Pancreas (tissue), 10 donors: ENCODE measurements around the gene CSRNP3. TPM values are rescaled to one million over a fixed set of nuclear protein-coding genes. Genes with fewer than 3 reads are reported as not detected.
A peak's percentile ranks its signal among the peaks of the same experiment; 100 is the strongest.

ENCODE experiments used
- ATAC-seq, 4 donors: fragments of 200-7000 bp; cut with Tn5 transposase; one replicate each; pipeline versions ENCODE4 v1.8.0 to v1.9.1; 2020; ENCODE audit warnings: mild to moderate bottlenecking in 4 of 4, moderate library complexity in 4 of 4
- DNase-seq, 6 donors: peaks; one replicate each; pipeline ENCODE4 v3.0.0-alpha.2; 2020
- FAIRE-seq: peaks from 2 replicates; lab custom pipeline; 2012; peaks lifted over from hg19 to GRCh38; lab: Jason Lieb, UNC
- H3K27ac ChIP-seq, 4 donors: fragments of 200-600 bp; sonication (generic); 1 replicate in 3 of 4; 2 replicates in 1 of 4; pipeline versions ENCODE4 v1.5.0 to v1.8.0; 2020
- H3K27me3 ChIP-seq, 4 donors: fragments of 200-600 bp; one replicate each; pipeline ENCODE4 v1.8.0; 2021
- H3K36me3 ChIP-seq, 3 donors: fragments of 200-600 bp; sonication (generic) in 1 of 3; one replicate each; pipeline versions ENCODE4 v1.5.0 to v1.8.0; 2020 to 2021
- H3K4me1 ChIP-seq, 3 donors: fragments of 200-600 bp; one replicate each; pipeline ENCODE4 v1.8.0; 2021
- H3K4me3 ChIP-seq, 4 donors: fragments of 200-600 bp; sonication (generic) in 2 of 4; one replicate each; pipeline versions ENCODE4 v1.5.0 to v1.8.0; 2020 to 2021
- H3K9me3 ChIP-seq, 4 donors: fragments of 200-600 bp; one replicate each; pipeline ENCODE4 v1.8.0; 2021
- CTCF ChIP-seq, 4 donors: fragments of 200-600 bp; sonication (generic) in 3 of 4; IDR thresholded peaks; one replicate each; pipeline versions ENCODE4 v1.5.0 to v1.8.0; 2021; ENCODE audit warnings: antibody characterized with exemption in 4 of 4
- WGBS, 2 donors: extraction: QIAGEN DNeasy Blood & Tissue Kit; methylation state at CpG; one replicate each; pipeline ENCODE4 v1.1.7; 2013; 5-methylcytosine and 5-hydroxymethylcytosine counted together
- intact Hi-C, 3 donors: fragments of 100-400 bp; cut with DNase I; formaldehyde crosslinking; loops; one replicate each; pipeline versions ENCODE4 v1.11.1 to v1.14.2; 2022
- polyA plus RNA-seq, 2 donors: library from polyadenylated mRNA; stranded (reverse); fragments of 200-250 nt; gene quantifications; one replicate each; pipeline ENCODE4 v1.2.3, GENCODE V29; 2013
- total RNA-seq, 6 donors: library from RNA; stranded (reverse); fragmentation: NEBNext Ultra II Directional in 4 of 6; extraction: Animal tissue kit (Norgen Biotek cat#: 25700) in 4 of 6; gene quantifications; one replicate each; pipeline versions ENCODE4 v1.2.1 to v1.2.4, GENCODE V29; 2021 to 2023
- donor health status: healthy with polysubstance abuse.
- donor health status: DM: no; HTN: no; CAD: no; lungs with moderate emphysema.
- donor health status: DM: no; HTN: no; CAD: no.
- donor health status: control.
- donor health status: control.
- donor health status: Bipolar disorder and iron deficiency.
- donor health status: DM: yes; HTN: yes; CAD: no.
- donor health status: DM: no; HTN: no; CAD: no.
- donor health status: DM: no; HTN: no; CAD: no.
- donor health status: DM: yes; HTN: yes; CAD: no.

CSRNP3 gene
- total and polyA plus RNA-seq, 8 donors = 0.91 to 4.8 (median 3.1) TPM

- Histone ChIP-seq H3K9me3 (no peaks in the 10 kb centered on the region), H3K4me3 (no peak overlapping the region), H3K27ac (peak overlapping the region in 1 of 4 donors; percentile 10), H3K36me3 (no peaks in the 10 kb centered on the region), H3K27me3 (no peaks in the 10 kb centered on the region), H3K4me1 (peaks cover 0 to 13% (median 0%) of the 10 kb centered on the region in 3 donors)
- WGBS, 2 donors = 38 to 39% methylated on average over 3 of the region's 3 CpGs
- TF ChIP-seq CTCF (IDR thresholded peaks at IDR 0.05) = no peak
- FAIRE-seq = no peak
- intact Hi-C loops = no loop called here
- no peak for DNase-seq
- peak in 3 of 4 donors; percentile 37 to 73 (median 63) for ATAC-seq
These were observed 5.2 kb downstream of the CSRNP3 start for GRCh38 chr2:165474619-165475276.

- Histone ChIP-seq H3K27ac (peak overlapping the region in 1 of 4 donors; percentile 10), H3K27me3 (no peaks in the 10 kb centered on the region), H3K36me3 (no peaks in the 10 kb centered on the region), H3K9me3 (no peaks in the 10 kb centered on the region), H3K4me3 (no peak overlapping the region), H3K4me1 (peaks cover 0 to 8% (median 0%) of the 10 kb centered on the region in 3 donors)
- intact Hi-C loops = no loop called here
- TF ChIP-seq CTCF (IDR thresholded peaks at IDR 0.05) = no peak
- FAIRE-seq = no peak
- 82 to 87% methylated on average over 6 of the region's 6 CpGs for WGBS, 2 donors
- peak in 2 of 4 donors; percentile 31 to 32 for ATAC-seq
- DNase-seq = no peak
These were observed 5.9 kb downstream of the CSRNP3 start for GRCh38 chr2:165475277-165476004.

GRCh38 chr2:165479856-165480255, 10.4 kb downstream of the CSRNP3 start:
- intact Hi-C loops = no loop called here
- Histone ChIP-seq H3K27ac (no peak overlapping the region), H3K4me1 (no peaks in the 10 kb centered on the region), H3K9me3 (no peaks in the 10 kb centered on the region), H3K36me3 (no peaks in the 10 kb centered on the region), H3K27me3 (no peaks in the 10 kb centered on the region), H3K4me3 (no peak overlapping the region)
- FAIRE-seq = no peak
- WGBS, 2 donors = 67 to 74% methylated on average over 4 of the region's 4 CpGs
- ATAC-seq = no peak
- DNase-seq = no peak
- no peak for TF ChIP-seq CTCF (IDR thresholded peaks at IDR 0.05)

GRCh38 chr2:165494573-165494972, 25.1 kb downstream of the CSRNP3 start:
- Histone ChIP-seq H3K27ac (no peak overlapping the region), H3K4me3 (no peak overlapping the region)
- WGBS, 2 donors = 75 to 78% methylated on average over 4 of the region's 4 CpGs

More at GRCh38 chr2:165494573-165494972, 25.1 kb downstream of the CSRNP3 start:
- H3K36me3 ChIP-seq = no peaks in the 10 kb centered on the region
- FAIRE-seq = no peak
- TF ChIP-seq CTCF (IDR thresholded peaks at IDR 0.05) = no peak
- H3K4me1 ChIP-seq = no peaks in the 10 kb centered on the region
- H3K9me3 ChIP-seq = no peaks in the 10 kb centered on the region
- no peaks in the 10 kb centered on the region for H3K27me3 ChIP-seq
- ATAC-seq = no peak
- DNase-seq = no peak
- intact Hi-C loops = no loop called here
